Testis (tissue), 2 donors: Measurements from ENCODE around the gene ZNF524.

Experiments used
- CTCF ChIP-seq, 3 experiments: fragments of 450-650 bp in 2 of 3; fragments of 200-600 bp in 1 of 3; sonication (generic) in 1 of 3; IDR thresholded peaks; one replicate each; pipeline ENCODE4 v1.5.1; 2016 to 2019; ENCODE audit warnings: antibody characterized with exemption in 3 of 3, mild to moderate bottlenecking in 2 of 3, moderate library complexity in 1 of 3
- POLR2A ChIP-seq: fragments of 450-650 bp; IDR thresholded peaks from one replicate; pipeline ENCODE4 v1.6.1; 2017; ENCODE audit warnings: antibody characterized with exemption, mild to moderate bottlenecking, moderate library complexity

GRCh38 chr19:55579766-55580621, 20.1 kb upstream of the ZNF524 start:
- TF ChIP-seq CTCF (IDR thresholded peaks at IDR 0.05) (no peak), POLR2A (no peak)
